ENCODE results near the gene MICB. TPM values are rescaled to one million over a fixed set of nuclear protein-coding genes. Genes with fewer than 3 reads are reported as not detected.

MICB gene
- total RNA-seq, 1 experiment from 2014 or later = 37.0 TPM

- Mint-ChIP-seq H3K4me3 (no peak overlapping the region), H3K36me3 (peaks cover 65% of the 10 kb centered on the region), H3K4me1 (peaks cover 42% of the 10 kb centered on the region), H3K9me3 (no peaks in the 10 kb centered on the region), H3K27me3 (ENCODE audit: low read depth) (no peaks in the 10 kb centered on the region), H3K27ac (no peak overlapping the region; the same call in 1 of the 2 replicates)
- CTCF ChIA-PET = interaction anchor here (1.0 to 1.3 kb wide), 4 partner anchors 36 to 50 kb away, joined by 3 to 6 read pairs (median 4); no protein-coding TSS in a partner anchor
- DNase-seq (ENCODE audit: low spot score) (no peak), ATAC-seq (no peak)
- TF ChIP-seq ZNF416 (CRISPR knock-in tag; IDR thresholded peaks at IDR 0.05) = no peak
- TF ChIP-seq CDX4 (CRISPR knock-in tag; IDR thresholded peaks at IDR 0.05; ENCODE audit: borderline replicate concordance) = no peak
- TF ChIP-seq CREM (CRISPR knock-in tag; IDR thresholded peaks at IDR 0.05) = no peak
- no peak for TF ChIP-seq ZNF219 (CRISPR knock-in tag; IDR thresholded peaks at IDR 0.05; ENCODE audit: borderline replicate concordance)
- TF ChIP-seq MXD4 (CRISPR knock-in tag; IDR thresholded peaks at IDR 0.05; ENCODE audit: borderline replicate concordance) = no peak
- no peak for TF ChIP-seq FOXJ3 (CRISPR knock-in tag; IDR thresholded peaks at IDR 0.05; ENCODE audit: borderline replicate concordance)
- no peak for TF ChIP-seq ATF3 (CRISPR knock-in tag; conservative IDR thresholded peaks at IDR 0.05)
- no peak for TF ChIP-seq ZSCAN18 (CRISPR knock-in tag; IDR thresholded peaks at IDR 0.05)
- POLR2A ChIA-PET = no interaction called here
These were observed 33.2 kb downstream of the MICB start for GRCh38 chr6:31531162-31531561.

- Mint-ChIP-seq H3K36me3 (peaks cover 73% of the 10 kb centered on the region), H3K27me3 (ENCODE audit: low read depth) (no peaks in the 10 kb centered on the region), H3K27ac (peak overlapping the region; percentile 45; the same call in 1 of the 2 replicates), H3K9me3 (no peaks in the 10 kb centered on the region), H3K4me3 (no peak overlapping the region), H3K4me1 (peaks cover 45% of the 10 kb centered on the region)
- CTCF ChIA-PET = interaction anchor here (1.0 to 1.3 kb wide), 4 partner anchors 37 to 49 kb away, joined by 3 to 6 read pairs (median 4); no protein-coding TSS in a partner anchor
- POLR2A ChIA-PET = no interaction called here
- ATAC-seq (no peak), DNase-seq (ENCODE audit: low spot score) (no peak)
- TF ChIP-seq NFYB (CRISPR knock-in tag; conservative IDR thresholded peaks at IDR 0.05; ENCODE audit: low read depth) (no peak), ZNF532 (CRISPR knock-in tag; IDR thresholded peaks at IDR 0.05; ENCODE audit: borderline replicate concordance) (0 out of 2 replicates have a peak, but pooled peaks have one; percentile 11)
These were observed 34.1 kb downstream of the MICB start for GRCh38 chr6:31531771-31532643.

- no peaks in the 10 kb centered on the region for H3K9me3 Mint-ChIP-seq
- ChIA-PET POLR2A (no interaction called here), CTCF (interaction anchor here (0.5 kb wide), 1 partner anchor 34 kb away, joined by 3 read pairs; no protein-coding TSS in a partner anchor)
- DNase-seq (ENCODE audit: low spot score) (no peak), ATAC-seq (no peak)
- no peaks in the 10 kb centered on the region for H3K27me3 Mint-ChIP-seq (ENCODE audit: low read depth)
- H3K4me3 Mint-ChIP-seq = no peak overlapping the region
- H3K27ac Mint-ChIP-seq = peak overlapping the region; percentile 53
- peaks cover 48% of the 10 kb centered on the region for H3K4me1 Mint-ChIP-seq
- peaks cover 78% of the 10 kb centered on the region for H3K36me3 Mint-ChIP-seq
- TF ChIP-seq ZNF512 (CRISPR knock-in tag; IDR thresholded peaks at IDR 0.05; ENCODE audit: borderline replicate concordance) (no peak), ELF4 (CRISPR knock-in tag; IDR thresholded peaks at IDR 0.05; ENCODE audit: low read depth) (no peak), PRDM15 (CRISPR knock-in tag; IDR thresholded peaks at IDR 0.05) (no peak)
These were observed 34.9 kb downstream of the MICB start for GRCh38 chr6:31532644-31533454.
